Cardiac muscle cell (in vitro differentiated cells and primary cell): ENCODE measurements around the gene ZCCHC7. TPM values are rescaled to one million over a fixed set of nuclear protein-coding genes. Genes with fewer than 3 reads are reported as not detected.

ENCODE experiments used
- DNase-seq, 2 donors: peaks; one replicate each; pipeline versions ENCODE4 v3.0.0 to v3.0.0-alpha.2; 2010 to 2017; ENCODE audit warnings: low read depth in 1 of 2, low spot score in 1 of 2
- H3K27ac ChIP-seq: fragments of 200-600 bp; sonication (generic); 2 replicates; pipeline ENCODE4 v1.5.1; 2016
- H3K27me3 ChIP-seq: fragments of 200-600 bp; sonication (generic); 2 replicates; pipeline ENCODE4 v1.6.0; 2016; ENCODE audit warnings: control low read depth
- H3K36me3 ChIP-seq: fragments of 200-600 bp; sonication (generic); 2 replicates; pipeline ENCODE4 v1.5.1; 2016; ENCODE audit warnings: control low read depth
- H3K4me1 ChIP-seq: fragments of 200-600 bp; sonication (generic); 2 replicates; pipeline ENCODE4 v1.8.1; 2017; ENCODE audit warnings: low read depth, mild to moderate bottlenecking, mixed run types
- H3K4me3 ChIP-seq: fragments of 200-600 bp; sonication (generic); 2 replicates; pipeline ENCODE4 v1.5.1; 2016; ENCODE audit warnings: mild to moderate bottlenecking
- H3K9me3 ChIP-seq: fragments of 200-600 bp; sonication (generic); 2 replicates; pipeline ENCODE4 v1.5.1; 2017; ENCODE audit warnings: low read depth, mild to moderate bottlenecking, control low read depth
- CTCF ChIP-seq: IDR thresholded peaks from 2 replicates; pipeline ENCODE4 v1.5.1; 2012; ENCODE audit warnings: low read depth, mild to moderate bottlenecking, low read length
- polyA plus RNA-seq: library from polyadenylated mRNA; unstranded; fragments of >200 nt; fragmentation: Nextera tagmentation; extraction: Ambion mirVana; gene quantifications from 2 replicates; pipeline ENCODE4 v1.2.1, GENCODE V29; 2016
- total RNA-seq: library from RNA; depleted of rRNA; stranded (reverse); fragments of >200 nt; gene quantifications from 2 replicates; pipeline ENCODE4 v1.2.3, GENCODE V29; 2016

The ZCCHC7 gene
- total and polyA plus RNA-seq, 2 experiments from 2014 or later, result 15.0 to 18.8 TPM

- H3K27me3 ChIP-seq, result no peaks in the 10 kb centered on the region
Measured at GRCh38 chr9:37283730-37284325, 163.5 kb downstream of the ZCCHC7 start.

GRCh38 chr9:37284636-37285035, 164.3 kb downstream of the ZCCHC7 start:
- peaks cover 17% of the 10 kb centered on the region for H3K4me1 ChIP-seq
- peak in 1 of 2 donors; percentile 8 for DNase-seq
- no peak overlapping the region for H3K4me3 ChIP-seq
- H3K27me3 ChIP-seq, result no peaks in the 10 kb centered on the region
- H3K27ac ChIP-seq, result no peak overlapping the region
- no peaks in the 10 kb centered on the region for H3K9me3 ChIP-seq
- H3K36me3 ChIP-seq, result no peaks in the 10 kb centered on the region
- no peak for TF ChIP-seq CTCF

More at GRCh38 chr9:37283730-37284325, 163.5 kb downstream of the ZCCHC7 start:
- no peak overlapping the region for H3K4me3 ChIP-seq
- H3K4me1 ChIP-seq, result peaks cover 17% of the 10 kb centered on the region
- peak in 1 of 2 donors; percentile 36 for DNase-seq
- no peak for TF ChIP-seq CTCF
- no peaks in the 10 kb centered on the region for H3K36me3 ChIP-seq
- H3K27ac ChIP-seq, result peak overlapping the region; percentile 30
- no peaks in the 10 kb centered on the region for H3K9me3 ChIP-seq

- no peak for TF ChIP-seq CTCF
- Histone ChIP-seq H3K27me3 (no peaks in the 10 kb centered on the region), H3K27ac (no peak overlapping the region), H3K9me3 (no peaks in the 10 kb centered on the region), H3K4me1 (peaks cover 17% of the 10 kb centered on the region), H3K36me3 (no peaks in the 10 kb centered on the region), H3K4me3 (no peak overlapping the region)
- DNase-seq, result no peak
Measured at GRCh38 chr9:37286530-37287175, 166.3 kb downstream of the ZCCHC7 start.

GRCh38 chr9:37287317-37287716, 166.9 kb downstream of the ZCCHC7 start:
- no peaks in the 10 kb centered on the region for H3K27me3 ChIP-seq
- no peak for TF ChIP-seq CTCF
- DNase-seq, result no peak
- no peaks in the 10 kb centered on the region for H3K9me3 ChIP-seq
- no peaks in the 10 kb centered on the region for H3K36me3 ChIP-seq
- no peak overlapping the region for H3K27ac ChIP-seq
- H3K4me3 ChIP-seq, result no peak overlapping the region
- peaks cover 17% of the 10 kb centered on the region for H3K4me1 ChIP-seq

- Histone ChIP-seq H3K27ac (no peak overlapping the region), H3K9me3 (no peaks in the 10 kb centered on the region), H3K4me3 (no peak overlapping the region), H3K27me3 (no peaks in the 10 kb centered on the region), H3K36me3 (no peaks in the 10 kb centered on the region), H3K4me1 (peaks cover 9% of the 10 kb centered on the region)
- no peak for TF ChIP-seq CTCF
- DNase-seq, result no peak
Measured at GRCh38 chr9:37289631-37290030, 169.3 kb downstream of the ZCCHC7 start.
